GM12874 (cell line): ENCODE measurements around the gene ALDH4A1.
A peak's percentile ranks its signal among the peaks of the same experiment; 100 is the strongest.

Source experiments
- CTCF ChIP-seq: IDR thresholded peaks from 2 replicates; pipeline ENCODE4 v1.5.1; 2011; ENCODE audit warnings: low read depth, mild to moderate bottlenecking, control low read depth, low read length, moderate library complexity; ENCODE audit not compliant: insufficient read depth

The ALDH4A1 gene

GRCh38 chr1:18907917-18908845 lies 5.8 kb upstream of the ALDH4A1 start:
- no peak for TF ChIP-seq CTCF

- TF ChIP-seq CTCF = peak; percentile 67
These were observed 4.9 kb upstream of the ALDH4A1 start for GRCh38 chr1:18907021-18907916.

- no peak for TF ChIP-seq CTCF
These were observed 969 bp upstream of the ALDH4A1 start for GRCh38 chr1:18903291-18903756.

GRCh38 chr1:18901952-18902522 lies 318 bp downstream of the ALDH4A1 start:
- TF ChIP-seq CTCF = no peak

- no peak for TF ChIP-seq CTCF
These were observed 1.0 kb downstream of the ALDH4A1 start for GRCh38 chr1:18901147-18901951.

GRCh38 chr1:18900303-18900841 lies 2.0 kb downstream of the ALDH4A1 start:
- TF ChIP-seq CTCF = no peak
